Activated T-cell treated with anti-CD3 and anti-CD28 coated beads, Interleukin-2, amount 50 U/mL, for 4 hours (primary cell): ENCODE data around the gene PDE4D. TPM values are rescaled to one million over a fixed set of nuclear protein-coding genes. Genes with fewer than 3 reads are reported as not detected.
"Not testable (repeated sequence)": the region's sequence is repeated elsewhere in the genome, so short reads cannot be mapped to it uniquely, and the experiment has no call there.

ENCODE experiments used
- ATAC-seq, 2 donors: fragments of 200-7000 bp; cut with Tn5 transposase; one replicate each; pipeline ENCODE4 v1.10.0; 2021
- DNase-seq: peaks from one replicate; pipeline ENCODE4 v3.0.0-alpha.2; 2020
- H3K27me3 Mint-ChIP-seq: one replicate; pipeline ENCODE4 v1.8.0; 2021; ENCODE audit warnings: low read depth, mixed read lengths
- H3K36me3 Mint-ChIP-seq: one replicate; pipeline ENCODE4 v1.8.0; 2022; ENCODE audit warnings: mixed read lengths; ENCODE audit not compliant: insufficient read depth
- H3K4me1 Mint-ChIP-seq: one replicate; pipeline ENCODE4 v1.8.0; 2021; ENCODE audit warnings: low read depth, mixed read lengths
- H3K4me3 Mint-ChIP-seq: one replicate; pipeline ENCODE4 v1.8.0; 2021; ENCODE audit warnings: mild to moderate bottlenecking, moderate library complexity, mixed read lengths
- H3K9me3 Mint-ChIP-seq: one replicate; pipeline ENCODE4 v1.8.0; 2021; ENCODE audit warnings: mixed read lengths
- total RNA-seq, 3 donors: library from RNA; stranded (reverse); gene quantifications; one replicate each; pipeline ENCODE4 v1.2.1, GENCODE V29; 2021

Gene PDE4D
- total RNA-seq, 3 donors from 2014 or later = 13.9 to 17.1 (median 16.7) TPM

GRCh38 chr5:59684388-59685190 lies 208.9 kb downstream of the PDE4D start:
- no peaks in the 10 kb centered on the region for H3K9me3 Mint-ChIP-seq
- no peak for ATAC-seq

DNA sequence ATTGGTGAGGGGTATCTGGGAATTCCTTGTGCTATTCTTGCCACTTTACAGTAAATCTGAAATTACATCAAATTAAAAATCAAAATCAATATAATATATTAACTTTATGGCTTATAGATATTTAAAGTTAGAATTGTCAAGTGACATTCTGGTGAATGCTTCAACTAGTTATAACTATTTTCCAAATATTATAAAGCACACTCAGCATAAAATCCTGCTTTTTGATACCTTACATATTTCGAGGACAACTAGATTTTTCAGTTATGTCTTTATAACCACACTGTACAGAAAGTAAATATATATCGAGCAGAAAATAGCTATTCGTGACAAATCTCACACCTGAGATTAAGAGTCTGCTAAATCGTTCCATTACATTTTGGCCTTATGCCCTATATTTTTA lies 210.2 kb downstream of the PDE4D start:
- no peak for ATAC-seq
- Mint-ChIP-seq H3K36me3 (no peaks in the 10 kb centered on the region), H3K27me3 (no peaks in the 10 kb centered on the region), H3K4me3 (no peak overlapping the region), H3K4me1 (no peaks in the 10 kb centered on the region), H3K9me3 (no peaks in the 10 kb centered on the region)
- DNase-seq = no peak

More at GRCh38 chr5:59684388-59685190, 208.9 kb downstream of the PDE4D start:
- H3K27me3 Mint-ChIP-seq = no peaks in the 10 kb centered on the region
- DNase-seq = no peak
- no peaks in the 10 kb centered on the region for H3K36me3 Mint-ChIP-seq
- H3K4me1 Mint-ChIP-seq = no peaks in the 10 kb centered on the region
- no peak overlapping the region for H3K4me3 Mint-ChIP-seq

DNA sequence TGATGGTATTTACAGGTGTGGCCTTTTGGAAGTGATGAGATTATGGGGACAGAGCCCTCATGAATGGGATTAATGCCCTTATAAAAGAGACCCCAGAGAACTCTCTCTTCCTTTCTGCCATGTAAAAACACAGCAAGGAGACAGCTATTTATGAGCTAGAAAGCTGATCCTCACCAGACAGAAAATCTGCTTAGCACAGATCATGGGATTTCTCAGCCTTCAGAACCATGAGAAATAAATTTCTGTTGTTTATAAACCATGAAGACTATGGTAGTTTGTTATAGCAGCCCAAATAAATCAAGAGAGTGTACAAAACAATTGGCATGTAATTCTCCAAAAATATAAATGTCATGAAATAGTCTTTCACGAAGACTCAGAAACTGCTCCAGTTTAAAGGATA lies 211.0 kb downstream of the PDE4D start:
- no peaks in the 10 kb centered on the region for H3K36me3 Mint-ChIP-seq
- ATAC-seq (no peak), DNase-seq (no peak)
- no peaks in the 10 kb centered on the region for H3K4me1 Mint-ChIP-seq
- H3K27me3 Mint-ChIP-seq = no peaks in the 10 kb centered on the region
- no peak overlapping the region for H3K4me3 Mint-ChIP-seq
- H3K9me3 Mint-ChIP-seq = no peaks in the 10 kb centered on the region

DNA sequence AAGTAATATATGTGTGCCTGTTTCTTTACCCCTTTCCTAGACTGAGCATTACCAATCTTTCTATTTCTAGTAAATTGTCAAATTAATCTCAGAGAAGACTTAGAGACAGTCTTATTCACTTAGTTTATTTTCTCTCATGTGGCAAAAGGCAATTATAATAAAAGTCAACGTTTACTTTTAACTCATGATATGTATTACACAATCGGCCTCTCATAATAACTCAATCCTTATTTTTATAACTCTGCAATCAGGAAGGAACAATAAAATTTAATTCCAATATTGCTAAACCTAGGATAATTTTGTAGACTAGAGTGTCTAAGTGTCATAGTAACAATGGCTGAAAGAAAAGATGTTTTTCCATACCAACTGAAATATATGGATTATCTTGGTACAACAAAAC lies 214.6 kb downstream of the PDE4D start:
- Mint-ChIP-seq H3K4me3 (no peak overlapping the region), H3K4me1 (no peaks in the 10 kb centered on the region), H3K9me3 (no peaks in the 10 kb centered on the region), H3K36me3 (no peaks in the 10 kb centered on the region), H3K27me3 (no peaks in the 10 kb centered on the region)
- ATAC-seq (no peak), DNase-seq (no peak)

GRCh38 chr5:59674763-59675162 lies 218.8 kb downstream of the PDE4D start:
- Mint-ChIP-seq H3K4me3 (no peak overlapping the region), H3K27me3 (no peaks in the 10 kb centered on the region)
- no peak for ATAC-seq

DNA sequence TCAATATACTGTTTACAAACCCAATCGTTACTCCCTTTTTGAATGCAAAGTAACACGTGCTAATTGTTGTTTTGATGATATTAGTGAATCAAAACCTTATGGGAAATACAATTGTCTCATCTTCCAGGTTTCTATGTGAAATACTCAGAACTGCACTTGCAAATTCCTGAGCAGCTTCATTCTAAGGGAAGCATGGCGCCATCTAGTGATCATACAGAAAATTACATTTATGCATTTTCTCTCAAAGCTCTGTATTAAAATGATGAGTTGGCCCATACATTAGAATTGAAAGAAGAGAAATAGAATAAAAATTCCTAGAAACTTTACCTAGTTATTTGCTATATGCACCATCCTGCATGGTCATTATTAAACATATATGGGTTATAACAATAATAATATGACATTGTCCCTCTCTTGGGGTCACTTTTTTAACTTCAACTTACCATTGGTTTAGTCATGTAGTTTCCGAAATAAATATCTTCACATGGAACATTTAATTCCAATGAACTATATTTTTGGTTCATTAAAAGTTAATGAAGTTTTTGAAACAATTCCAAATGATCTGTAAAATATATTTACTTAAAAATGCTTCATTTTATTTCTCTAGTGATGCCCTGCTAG lies 220.0 kb downstream of the PDE4D start:
- no peaks in the 10 kb centered on the region for H3K36me3 Mint-ChIP-seq
- no peaks in the 10 kb centered on the region for H3K4me1 Mint-ChIP-seq
- DNase-seq (no peak), ATAC-seq (no peak)
- no peak overlapping the region for H3K4me3 Mint-ChIP-seq
- no peaks in the 10 kb centered on the region for H3K27me3 Mint-ChIP-seq
- H3K9me3 Mint-ChIP-seq = no peaks in the 10 kb centered on the region

More at GRCh38 chr5:59674763-59675162, 218.8 kb downstream of the PDE4D start:
- Mint-ChIP-seq H3K36me3 (no peaks in the 10 kb centered on the region), H3K4me1 (no peaks in the 10 kb centered on the region), H3K9me3 (no peaks in the 10 kb centered on the region)
- no peak for DNase-seq

DNA sequence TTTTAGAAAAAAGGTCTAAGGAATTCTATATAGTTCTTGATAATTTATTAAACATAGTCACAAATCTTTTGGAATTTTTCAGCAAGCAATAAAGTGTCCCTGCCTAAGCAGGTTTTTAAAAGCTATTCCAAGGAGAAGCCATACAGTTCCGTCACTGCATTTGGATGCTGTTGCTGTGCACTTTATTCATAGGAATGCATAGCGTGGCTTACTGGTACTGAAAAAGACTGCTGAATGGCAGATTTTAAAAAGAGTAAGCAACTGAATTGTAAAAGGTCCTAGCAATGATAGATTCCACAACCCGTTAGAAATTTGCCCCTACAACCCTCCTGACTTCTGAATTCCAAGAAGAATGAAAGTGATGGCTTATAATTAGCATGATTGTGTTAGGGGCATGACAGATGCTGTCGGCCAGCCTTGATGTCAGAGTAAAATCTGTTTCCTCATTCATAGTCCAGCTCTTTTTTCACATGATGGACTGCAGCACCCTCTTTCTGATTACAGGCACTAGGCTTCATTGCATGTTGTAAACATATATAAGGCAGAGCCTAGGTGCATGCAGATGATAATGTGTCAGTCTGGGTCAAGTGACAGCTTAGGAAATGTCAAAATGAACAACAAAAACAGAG lies 227.0 kb downstream of the PDE4D start:
- ATAC-seq = no peak
- Mint-ChIP-seq H3K27me3 (no peaks in the 10 kb centered on the region), H3K4me3 (no peak overlapping the region), H3K36me3 (no peaks in the 10 kb centered on the region), H3K9me3 (no peaks in the 10 kb centered on the region), H3K4me1 (peaks cover 4% of the 10 kb centered on the region)
- no peak for DNase-seq

DNA sequence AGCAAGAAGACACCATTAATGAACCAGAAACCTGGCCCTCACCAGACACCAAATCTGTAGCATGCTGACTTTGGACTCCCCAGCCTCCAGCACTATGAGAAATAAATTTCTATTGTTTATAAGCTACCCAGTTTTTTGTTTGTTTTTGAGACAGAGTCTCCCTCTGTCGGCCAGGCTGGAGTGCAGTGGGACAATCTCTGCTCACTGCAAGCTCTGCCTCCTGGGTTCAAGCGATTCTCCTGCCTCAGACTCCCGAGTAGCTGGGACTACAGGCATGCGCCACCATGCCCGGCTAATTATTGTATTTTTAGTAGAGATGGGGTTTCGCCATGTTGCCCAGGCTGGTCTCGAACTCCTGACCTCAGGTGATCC lies 227.7 kb downstream of the PDE4D start:
- ATAC-seq = not testable (repeated sequence)

GRCh38 chr5:59665086-59665831 lies 228.3 kb downstream of the PDE4D start:
- no peaks in the 10 kb centered on the region for H3K9me3 Mint-ChIP-seq
- no peak overlapping the region for H3K4me3 Mint-ChIP-seq
- DNase-seq (no peak), ATAC-seq (no peak)
- peaks cover 4% of the 10 kb centered on the region for H3K4me1 Mint-ChIP-seq
- H3K27me3 Mint-ChIP-seq = no peaks in the 10 kb centered on the region
- H3K36me3 Mint-ChIP-seq = no peaks in the 10 kb centered on the region

More for the DNA sequence above, 227.7 kb downstream of the PDE4D start:
- not testable (repeated sequence) for H3K36me3 Mint-ChIP-seq, H3K9me3 Mint-ChIP-seq, DNase-seq, H3K4me3 Mint-ChIP-seq, H3K27me3 Mint-ChIP-seq, H3K4me1 Mint-ChIP-seq

DNA sequence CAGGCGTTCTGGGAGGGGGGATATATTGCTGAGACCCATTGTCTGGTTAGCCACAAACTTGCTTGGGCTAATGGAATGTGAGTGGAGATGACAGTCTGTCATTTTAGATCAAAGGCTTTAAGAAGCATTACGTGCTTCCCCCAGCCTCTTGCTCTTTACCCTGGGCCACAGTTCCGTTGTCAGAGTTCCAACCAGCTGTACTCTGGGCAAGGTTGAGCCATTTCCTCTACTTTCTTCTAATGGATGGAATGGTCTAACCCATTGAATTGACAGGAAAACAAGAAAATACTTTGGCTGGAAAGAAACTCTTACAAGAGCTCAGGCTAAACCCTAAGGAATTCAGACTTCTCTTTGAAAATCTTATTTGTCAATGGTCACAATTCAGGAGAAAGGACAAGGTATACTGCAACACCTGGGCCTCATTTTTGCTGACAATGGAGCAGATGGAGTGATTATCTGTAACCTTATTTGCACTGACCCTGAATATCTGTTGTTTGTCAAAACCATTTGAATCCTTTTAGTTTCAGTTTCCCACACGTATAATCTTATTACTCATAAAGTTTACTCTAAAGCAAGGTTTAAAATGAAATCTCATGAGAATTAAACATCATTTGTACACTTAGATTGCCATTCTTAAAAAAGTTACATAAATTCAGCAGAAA lies 231.4 kb downstream of the PDE4D start:
- no peaks in the 10 kb centered on the region for H3K9me3 Mint-ChIP-seq
- no peak overlapping the region for H3K4me3 Mint-ChIP-seq
- no peaks in the 10 kb centered on the region for H3K36me3 Mint-ChIP-seq
- no peak for ATAC-seq
- H3K4me1 Mint-ChIP-seq = peaks cover 4% of the 10 kb centered on the region
- DNase-seq = no peak
- H3K27me3 Mint-ChIP-seq = no peaks in the 10 kb centered on the region

DNA sequence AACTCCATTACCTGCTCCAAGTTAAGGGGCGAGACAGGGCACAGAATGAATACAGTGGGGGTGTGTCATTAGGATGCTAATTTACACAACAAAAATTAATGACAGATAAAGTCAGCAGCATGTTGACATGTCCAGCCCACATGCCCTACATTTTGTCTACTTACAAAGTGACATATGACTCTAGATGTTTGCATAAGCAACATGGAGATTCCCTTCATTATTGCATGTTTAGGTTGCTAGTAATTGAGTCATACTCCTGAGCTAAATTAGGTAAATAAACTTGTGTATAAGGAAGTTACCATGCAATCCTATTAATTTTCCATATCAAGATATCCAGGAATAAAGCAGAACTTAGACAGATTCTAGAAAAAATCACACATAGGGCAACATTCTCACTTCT lies 232.2 kb downstream of the PDE4D start:
- no peaks in the 10 kb centered on the region for H3K36me3 Mint-ChIP-seq
- ATAC-seq (no peak), DNase-seq (no peak)
- no peak overlapping the region for H3K4me3 Mint-ChIP-seq
- no peaks in the 10 kb centered on the region for H3K9me3 Mint-ChIP-seq
- peaks cover 4% of the 10 kb centered on the region for H3K4me1 Mint-ChIP-seq
- no peaks in the 10 kb centered on the region for H3K27me3 Mint-ChIP-seq

DNA sequence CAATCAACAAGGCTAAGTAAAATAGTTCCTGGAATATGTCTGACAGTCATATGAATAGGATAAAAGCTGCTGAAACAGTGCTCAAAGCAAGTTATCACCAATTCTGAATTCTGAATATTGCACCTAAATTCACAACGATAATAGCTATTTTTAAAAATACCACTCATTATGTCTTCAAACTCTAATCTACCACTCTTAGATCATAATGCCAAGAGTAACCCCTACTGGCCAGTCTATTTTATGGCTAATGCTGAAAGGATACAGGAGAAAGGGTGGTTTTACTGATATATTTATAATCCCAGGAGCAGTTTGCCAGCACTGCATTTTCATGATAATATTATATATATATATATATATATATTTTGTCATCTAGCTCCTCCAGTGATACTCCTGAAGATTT lies 232.8 kb downstream of the PDE4D start:
- ATAC-seq (no peak), DNase-seq (no peak)
- no peaks in the 10 kb centered on the region for H3K36me3 Mint-ChIP-seq
- H3K4me3 Mint-ChIP-seq = no peak overlapping the region
- H3K4me1 Mint-ChIP-seq = peaks cover 4% of the 10 kb centered on the region
- no peaks in the 10 kb centered on the region for H3K27me3 Mint-ChIP-seq
- H3K9me3 Mint-ChIP-seq = no peaks in the 10 kb centered on the region

DNA sequence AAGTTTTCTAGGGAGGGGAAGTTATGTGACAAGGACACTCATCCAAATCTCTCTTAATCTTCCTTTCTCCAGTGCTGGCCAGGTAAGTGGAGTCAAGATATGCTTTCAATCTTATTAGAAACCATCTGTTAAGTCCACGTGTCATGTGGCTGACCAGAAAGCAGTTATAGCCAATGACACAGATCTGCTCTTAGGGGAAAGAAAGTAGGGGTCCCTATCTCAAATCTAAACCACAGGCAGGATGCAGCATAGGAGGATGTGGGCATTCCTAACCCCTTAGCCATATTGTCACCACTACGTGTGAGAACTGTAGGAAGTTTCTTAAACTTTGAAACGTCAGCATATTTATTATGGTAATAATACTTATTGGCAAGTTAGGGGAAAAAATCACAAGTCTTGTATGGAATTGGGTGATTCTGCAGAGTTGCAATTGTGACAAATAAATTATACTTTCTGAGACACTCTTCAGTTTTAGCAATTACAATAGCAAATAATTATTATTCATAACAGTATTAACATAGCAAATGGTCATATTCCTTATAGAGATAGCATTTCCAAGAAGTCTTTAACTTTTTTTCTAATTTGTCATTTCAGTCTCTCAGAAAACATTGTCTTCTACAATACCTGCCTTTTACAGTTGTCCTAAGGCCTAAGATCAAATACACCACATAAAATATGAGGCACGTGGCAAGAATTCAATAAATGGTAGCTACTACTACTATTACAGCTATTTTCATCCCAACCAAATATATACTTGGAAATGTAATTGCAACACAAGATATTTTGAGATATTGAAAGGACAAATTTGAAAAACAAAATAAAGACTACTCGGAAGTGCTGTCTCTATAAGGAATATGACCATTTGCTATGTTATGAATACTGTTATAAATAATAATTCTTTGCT lies 236.9 kb downstream of the PDE4D start:
- H3K9me3 Mint-ChIP-seq = no peaks in the 10 kb centered on the region
- no peaks in the 10 kb centered on the region for H3K27me3 Mint-ChIP-seq
- H3K4me3 Mint-ChIP-seq = no peak overlapping the region
- no peaks in the 10 kb centered on the region for H3K36me3 Mint-ChIP-seq
- no peak for DNase-seq
- no peaks in the 10 kb centered on the region for H3K4me1 Mint-ChIP-seq
- ATAC-seq = no peak
